ENCODE data around the gene CSMD2.

GRCh38 chr1:33971018-33971710 is 193.9 kb downstream of the CSMD2 start:
- TF ChIP-seq CTCF (conservative IDR thresholded peaks at IDR 0.05; ENCODE audit: low read depth, low read length) (no peak), POLR2A (IDR thresholded peaks at IDR 0.05; ENCODE audit: low read depth, low read length) (no peak), BHLHE40 (IDR thresholded peaks at IDR 0.05; ENCODE audit: low read depth, low read length) (no peak), RCOR1 (IDR thresholded peaks at IDR 0.05; ENCODE audit: insufficient replicate concordance, low read length) (no peak), CEBPB (IDR thresholded peaks at IDR 0.05; ENCODE audit: low read depth, low read length) (no peak), RFX5 (IDR thresholded peaks at IDR 0.05; ENCODE audit: low read depth, low read length) (no peak), MXI1 (IDR thresholded peaks at IDR 0.05; ENCODE audit: borderline replicate concordance, low read depth, low read length) (no peak), RAD21 (IDR thresholded peaks at IDR 0.05; ENCODE audit: low read length) (no peak), SMC3 (IDR thresholded peaks at IDR 0.05; ENCODE audit: low read depth, low read length) (no peak), CHD1 (IDR thresholded peaks at IDR 0.05; ENCODE audit: low read depth, low read length) (no peak), MAFK (IDR thresholded peaks at IDR 0.05; ENCODE audit: low read depth, low read length) (no peak)
- TF ChIP-seq, protein P1, sequence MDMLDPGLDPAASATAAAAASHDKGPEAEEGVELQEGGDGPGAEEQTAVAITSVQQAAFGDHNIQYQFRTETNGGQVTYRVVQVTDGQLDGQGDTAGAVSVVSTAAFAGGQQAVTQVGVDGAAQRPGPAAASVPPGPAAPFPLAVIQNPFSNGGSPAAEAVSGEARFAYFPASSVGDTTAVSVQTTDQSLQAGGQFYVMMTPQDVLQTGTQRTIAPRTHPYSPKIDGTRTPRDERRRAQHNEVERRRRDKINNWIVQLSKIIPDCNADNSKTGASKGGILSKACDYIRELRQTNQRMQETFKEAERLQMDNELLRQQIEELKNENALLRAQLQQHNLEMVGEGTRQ (IDR thresholded peaks at IDR 0.05; ENCODE audit: low read depth, low read length), result no peak
- TF ChIP-seq, protein P2, sequence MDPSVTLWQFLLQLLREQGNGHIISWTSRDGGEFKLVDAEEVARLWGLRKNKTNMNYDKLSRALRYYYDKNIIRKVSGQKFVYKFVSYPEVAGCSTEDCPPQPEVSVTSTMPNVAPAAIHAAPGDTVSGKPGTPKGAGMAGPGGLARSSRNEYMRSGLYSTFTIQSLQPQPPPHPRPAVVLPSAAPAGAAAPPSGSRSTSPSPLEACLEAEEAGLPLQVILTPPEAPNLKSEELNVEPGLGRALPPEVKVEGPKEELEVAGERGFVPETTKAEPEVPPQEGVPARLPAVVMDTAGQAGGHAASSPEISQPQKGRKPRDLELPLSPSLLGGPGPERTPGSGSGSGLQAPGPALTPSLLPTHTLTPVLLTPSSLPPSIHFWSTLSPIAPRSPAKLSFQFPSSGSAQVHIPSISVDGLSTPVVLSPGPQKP (IDR thresholded peaks at IDR 0.05; ENCODE audit: borderline replicate concordance, low read depth, low read length), result no peak
